ENCODE measurements around the gene KCNJ5.

DNA sequence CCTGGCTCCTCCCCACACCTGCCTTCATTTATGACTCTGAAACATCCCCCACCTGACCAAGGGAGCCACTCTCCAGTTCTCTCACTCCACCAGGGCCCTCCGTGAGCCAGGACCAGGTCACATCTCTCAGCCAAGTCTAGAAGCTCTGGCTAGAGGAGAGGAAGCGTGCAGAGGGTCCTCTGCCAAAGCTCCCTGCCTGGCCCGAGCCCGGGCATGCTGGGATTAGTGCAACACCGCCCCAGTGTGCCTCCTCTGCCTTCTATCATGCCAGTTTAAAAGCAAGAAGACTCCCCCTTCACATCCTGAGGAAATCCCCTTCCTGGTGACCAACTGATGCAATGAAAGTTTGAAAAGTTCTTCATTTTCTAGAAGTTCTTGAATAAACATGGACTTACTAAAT is 28.1 kb downstream of the KCNJ5 start:
- TF ChIP-seq EZH2 (IDR thresholded peaks at IDR 0.05; ENCODE audit: borderline replicate concordance, low read length) = no peak
- TF ChIP-seq, protein P1, sequence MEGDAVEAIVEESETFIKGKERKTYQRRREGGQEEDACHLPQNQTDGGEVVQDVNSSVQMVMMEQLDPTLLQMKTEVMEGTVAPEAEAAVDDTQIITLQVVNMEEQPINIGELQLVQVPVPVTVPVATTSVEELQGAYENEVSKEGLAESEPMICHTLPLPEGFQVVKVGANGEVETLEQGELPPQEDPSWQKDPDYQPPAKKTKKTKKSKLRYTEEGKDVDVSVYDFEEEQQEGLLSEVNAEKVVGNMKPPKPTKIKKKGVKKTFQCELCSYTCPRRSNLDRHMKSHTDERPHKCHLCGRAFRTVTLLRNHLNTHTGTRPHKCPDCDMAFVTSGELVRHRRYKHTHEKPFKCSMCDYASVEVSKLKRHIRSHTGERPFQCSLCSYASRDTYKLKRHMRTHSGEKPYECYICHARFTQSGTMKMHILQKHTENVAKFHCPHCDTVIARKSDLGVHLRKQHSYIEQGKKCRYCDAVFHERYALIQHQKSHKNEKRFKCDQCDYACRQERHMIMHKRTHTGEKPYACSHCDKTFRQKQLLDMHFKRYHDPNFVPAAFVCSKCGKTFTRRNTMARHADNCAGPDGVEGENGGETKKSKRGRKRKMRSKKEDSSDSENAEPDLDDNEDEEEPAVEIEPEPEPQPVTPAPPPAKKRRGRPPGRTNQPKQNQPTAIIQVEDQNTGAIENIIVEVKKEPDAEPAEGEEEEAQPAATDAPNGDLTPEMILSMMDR (IDR thresholded peaks at IDR 0.05; ENCODE audit: low read length) = no peak
